HepG2 (cell line): Measurements from ENCODE around the gene XPR1. TPM values are rescaled to one million over a fixed set of nuclear protein-coding genes. Genes with fewer than 3 reads are reported as not detected.
A peak's percentile ranks its signal among the peaks of the same experiment; 100 is the strongest.

ENCODE experiments used
- AFF4 ChIP-seq: sonication (generic); formaldehyde crosslinking; IDR thresholded peaks from 2 replicates; pipeline ENCODE4 v1.4.0; 2020; ENCODE audit warnings: missing genetic modification reagents
- ARHGAP35 ChIP-seq: sonication (generic); formaldehyde crosslinking; IDR thresholded peaks from 2 replicates; pipeline ENCODE4 v1.9.0; 2022; ENCODE audit warnings: mild to moderate bottlenecking, inconsistent platforms, moderate library complexity, missing genetic modification reagents, borderline replicate concordance
- ARNT2 ChIP-seq: sonication (generic); formaldehyde crosslinking; IDR thresholded peaks from 2 replicates; pipeline ENCODE4 v1.8.0; 2022; ENCODE audit warnings: mild to moderate bottlenecking, low read depth, missing genetic modification reagents, moderate library complexity
- BRCA1 ChIP-seq: sonication (generic); formaldehyde crosslinking; IDR thresholded peaks from 2 replicates; pipeline ENCODE4 v1.4.0; 2020; ENCODE audit warnings: missing genetic modification reagents
- ETV6 ChIP-seq: sonication (generic); formaldehyde crosslinking; conservative IDR thresholded peaks from 2 replicates; pipeline ENCODE4 v1.4.0; 2020; ENCODE audit warnings: missing genetic modification reagents
- FOXK1 ChIP-seq: sonication (generic); formaldehyde crosslinking; IDR thresholded peaks from 2 replicates; pipeline ENCODE4 v1.4.0; 2020; ENCODE audit warnings: low read depth, missing genetic modification reagents, borderline replicate concordance
- GLMP ChIP-seq: sonication (generic); formaldehyde crosslinking; IDR thresholded peaks from 2 replicates; pipeline ENCODE4 v1.9.0; 2021; ENCODE audit warnings: missing genetic modification reagents, mild to moderate bottlenecking, borderline replicate concordance
- IKZF1 ChIP-seq: fragments of 450-650 bp; IDR thresholded peaks from 2 replicates; pipeline ENCODE4 v1.7.1; 2016
- NPAS2 ChIP-seq: sonication (generic); formaldehyde crosslinking; IDR thresholded peaks from 2 replicates; pipeline ENCODE4 v1.8.0; 2022; ENCODE audit warnings: mild to moderate bottlenecking, missing genetic modification reagents, borderline replicate concordance
- PHF20 ChIP-seq: sonication (generic); formaldehyde crosslinking; IDR thresholded peaks from 2 replicates; pipeline ENCODE4 v1.5.0; 2020; ENCODE audit warnings: mild to moderate bottlenecking, missing genetic modification reagents
- PLRG1 ChIP-seq: fragments of 450-650 bp; conservative IDR thresholded peaks from 2 replicates; pipeline ENCODE4 v1.6.1; 2016
- RARA ChIP-seq: IDR thresholded peaks from 2 replicates; pipeline ENCODE4 v1.6.1; 2016; ENCODE audit warnings: missing genetic modification reagents, missing compliant biosample characterization
- RBM22 ChIP-seq: fragments of 200-400 bp; formaldehyde crosslinking; optimal IDR thresholded peaks from 2 replicates; pipeline ENCODE3; 2017; ENCODE audit warnings: mild to moderate bottlenecking, low read length, moderate library complexity
- REXO4 ChIP-seq: sonication (generic); formaldehyde crosslinking; IDR thresholded peaks from 2 replicates; pipeline ENCODE4 v1.8.0; 2022; ENCODE audit warnings: missing genetic modification reagents, mild to moderate bottlenecking, borderline replicate concordance
- RFX5 ChIP-seq: IDR thresholded peaks from 2 replicates; pipeline ENCODE4 v1.6.1; 2011; ENCODE audit warnings: low read depth, low read length, improper control_type of control experiment
- SALL2 ChIP-seq: sonication (generic); formaldehyde crosslinking; IDR thresholded peaks from 2 replicates; pipeline ENCODE4 v1.8.1; 2023; ENCODE audit warnings: mild to moderate bottlenecking, missing genetic modification reagents, inconsistent platforms
- TCF7L2 ChIP-seq: IDR thresholded peaks from 2 replicates; pipeline ENCODE4 v1.6.1; 2011; ENCODE audit warnings: mild to moderate bottlenecking, low read depth, low read length, moderate library complexity
- ZBTB14 ChIP-seq: sonication (generic); formaldehyde crosslinking; IDR thresholded peaks from 2 replicates; pipeline ENCODE4 v1.4.0; 2020; ENCODE audit warnings: missing genetic modification reagents
- ZFP1 ChIP-seq: IDR thresholded peaks from 2 replicates; pipeline ENCODE4 v1.6.1; 2016
- ZNF335 ChIP-seq: sonication (generic); formaldehyde crosslinking; IDR thresholded peaks from 2 replicates; pipeline ENCODE4 v1.4.0; 2020; ENCODE audit warnings: missing genetic modification reagents
- ZNF484 ChIP-seq: sonication (generic); formaldehyde crosslinking; IDR thresholded peaks from 2 replicates; pipeline ENCODE4 v1.5.1; 2020; ENCODE audit warnings: mild to moderate bottlenecking, low read depth, missing genetic modification reagents, borderline replicate concordance
- ZNF550 ChIP-seq: sonication (generic); formaldehyde crosslinking; IDR thresholded peaks from 2 replicates; pipeline ENCODE4 v1.4.0; 2020; ENCODE audit warnings: mild to moderate bottlenecking, missing genetic modification reagents, borderline replicate concordance
- ZNF556 ChIP-seq: sonication (generic); formaldehyde crosslinking; IDR thresholded peaks from 2 replicates; pipeline ENCODE4 v1.4.0; 2020; ENCODE audit warnings: mild to moderate bottlenecking, missing genetic modification reagents, borderline replicate concordance
- ZNF576 ChIP-seq: sonication (generic); formaldehyde crosslinking; IDR thresholded peaks from 2 replicates; pipeline ENCODE4 v1.4.0; 2020; ENCODE audit warnings: mild to moderate bottlenecking, missing genetic modification reagents
- ZNF713 ChIP-seq: sonication (generic); formaldehyde crosslinking; IDR thresholded peaks from 2 replicates; pipeline ENCODE4 v1.4.0; 2020; ENCODE audit warnings: mild to moderate bottlenecking, missing genetic modification reagents
- ZNF768 ChIP-seq: sonication (generic); formaldehyde crosslinking; IDR thresholded peaks from 2 replicates; pipeline ENCODE4 v1.4.0; 2020; ENCODE audit warnings: missing genetic modification reagents
- ZNF841 ChIP-seq: sonication (generic); formaldehyde crosslinking; IDR thresholded peaks from 2 replicates; pipeline ENCODE4 v1.8.1; 2023; ENCODE audit warnings: missing genetic modification reagents, borderline replicate concordance
- polyA plus RNA-seq, 8 experiments: library from polyadenylated mRNA; depleted of rRNA in 3 of 8; stranded (reverse) in 7 of 8; unstranded in 1 of 8; fragments of >200 nt; fragmentation: Illumina TruSeq in 4 of 8; extraction: Trizol in 4 of 8; gene quantifications; 2 replicates each; pipeline versions ENCODE4 v1.2.1 to v1.2.3, GENCODE V29; 2011 to 2016; ENCODE audit warnings: low read depth in 4 of 8, missing spikeins in 1 of 8, mixed read lengths in 1 of 8; ENCODE audit not compliant: insufficient read depth in 1 of 8
- total RNA-seq, 5 experiments: library from RNA; depleted of rRNA; stranded (reverse); fragments of >200 nt; fragmentation: Illumina TruSeq; extraction: Trizol; gene quantifications; 2 replicates each; pipeline ENCODE4 v1.2.3, GENCODE V29; 2016; ENCODE audit warnings: low read depth in 1 of 5

The XPR1 gene
- total and polyA plus RNA-seq, 2 of the 13 experiments (the other 11 are each of a cell fraction or from before 2014, with no cell fraction given): 22.3 to 23.6 TPM

GRCh38 chr1:180631766-180632325 lies at the start of gene XPR1 (continued):
- TF ChIP-seq IKZF1: no peak
- no peak for TF ChIP-seq ARHGAP35 (CRISPR knock-in tag)
- no peak for TF ChIP-seq ARNT2
- no peak for TF ChIP-seq ZBTB14 (CRISPR knock-in tag)
- TF ChIP-seq PHF20 (CRISPR knock-in tag): no peak
- TF ChIP-seq RFX5: no peak
- no peak for TF ChIP-seq ZNF768 (CRISPR knock-in tag)
- TF ChIP-seq SALL2: no peak
- no peak for TF ChIP-seq ZNF335 (CRISPR knock-in tag)
- no peak for TF ChIP-seq ZNF841 (CRISPR knock-in tag)
- no peak for TF ChIP-seq AFF4 (CRISPR knock-in tag)
- TF ChIP-seq RBM22: no peak
- no peak for TF ChIP-seq NPAS2 (CRISPR knock-in tag)
- no peak for TF ChIP-seq BRCA1 (CRISPR knock-in tag)
- TF ChIP-seq ZNF550: no peak
- TF ChIP-seq TCF7L2: no peak
- no peak for TF ChIP-seq GLMP (CRISPR knock-in tag)
- no peak for TF ChIP-seq ZNF713 (CRISPR knock-in tag)
- peak; percentile 9; the same call in 1 of the 2 replicates for TF ChIP-seq FOXK1 (CRISPR knock-in tag)
- no peak for TF ChIP-seq ZNF576 (CRISPR knock-in tag)
- no peak for TF ChIP-seq ZFP1
- TF ChIP-seq ETV6 (CRISPR knock-in tag): no peak
- TF ChIP-seq REXO4 (CRISPR knock-in tag): no peak
- 0 out of 2 replicates have a peak, but pooled peaks have one; percentile 58 for TF ChIP-seq ZNF556
- TF ChIP-seq RARA (CRISPR knock-in tag): no peak
- TF ChIP-seq PLRG1: no peak
- TF ChIP-seq ZNF484 (CRISPR knock-in tag): no peak
